ENCODE measurements around the gene DPP4.
"Not testable (repeated sequence)": the region's sequence is repeated elsewhere in the genome, so short reads cannot be mapped to it uniquely, and the experiment has no call there.

The DPP4 gene

GRCh38 chr2:161953367-161953766 is 120.6 kb downstream of the DPP4 start:
- not testable (repeated sequence) for DNase-seq

GRCh38 chr2:161952783-161953191 is 121.2 kb downstream of the DPP4 start:
- no peak for DNase-seq

- no peak for DNase-seq
These were observed 126.2 kb downstream of the DPP4 start for GRCh38 chr2:161947836-161948235.

GRCh38 chr2:161947406-161947805 is 126.6 kb downstream of the DPP4 start:
- no peak for DNase-seq

- DNase-seq: peak; percentile 35
These were observed 127.4 kb downstream of the DPP4 start for GRCh38 chr2:161946489-161947107.

- DNase-seq: no peak
These were observed 131.0 kb downstream of the DPP4 start for GRCh38 chr2:161943011-161943410.
